Heart right ventricle (tissue), 16 donors: ENCODE results near the gene WDR33. TPM values are rescaled to one million over a fixed set of nuclear protein-coding genes. Genes with fewer than 3 reads are reported as not detected.

ENCODE experiments used
- ATAC-seq, 8 donors: fragments of 200-7000 bp; cut with Tn5 transposase; one replicate each; pipeline ENCODE4 v1.9.1; 2020; ENCODE audit warnings: mild to moderate bottlenecking in 8 of 8, moderate library complexity in 8 of 8, moderate number of reproducible peaks in 1 of 8
- DNase-seq, 2 donors: peaks; one replicate each; pipeline ENCODE4 v3.0.0-alpha.2; 2020
- H3K27ac ChIP-seq, 10 donors: fragments of 200-600 bp; sonication (generic) in 2 of 10; one replicate each; pipeline versions ENCODE4 v1.5.0 to v1.8.0; 2020 to 2022; ENCODE audit warnings: mild to moderate bottlenecking in 3 of 10
- H3K27me3 ChIP-seq, 7 donors: fragments of 200-600 bp; one replicate each; pipeline ENCODE4 v1.8.0; 2021 to 2022; ENCODE audit warnings: mild to moderate bottlenecking in 2 of 7
- H3K36me3 ChIP-seq, 9 donors: fragments of 200-600 bp; sonication (generic) in 1 of 9; one replicate each; pipeline versions ENCODE4 v1.5.0 to v1.8.0; 2020 to 2022; ENCODE audit warnings: mild to moderate bottlenecking in 2 of 9
- H3K4me1 ChIP-seq, 9 donors: fragments of 200-600 bp; sonication (generic) in 1 of 9; one replicate each; pipeline versions ENCODE4 v1.5.0 to v1.8.0; 2020 to 2022; ENCODE audit warnings: mild to moderate bottlenecking in 4 of 9
- H3K4me3 ChIP-seq, 10 donors: fragments of 200-600 bp; sonication (generic) in 2 of 10; one replicate each; pipeline versions ENCODE4 v1.5.0 to v1.8.0; 2020 to 2022; ENCODE audit warnings: mild to moderate bottlenecking in 7 of 10, moderate library complexity in 2 of 10
- H3K9me3 ChIP-seq, 11 donors: fragments of 200-600 bp in 10 of 11; sonication (generic) in 2 of 11; one replicate each; pipeline versions ENCODE4 v1.5.0 to v1.8.0; 2013 to 2022; ENCODE audit warnings: mild to moderate bottlenecking in 2 of 11, control low read depth in 1 of 11, moderate library complexity in 1 of 11
- CTCF ChIP-seq, 9 donors: fragments of 200-600 bp; sonication (generic) in 2 of 9; IDR thresholded peaks; one replicate each; pipeline versions ENCODE4 v1.5.0 to v1.8.0; 2021 to 2022; ENCODE audit warnings: antibody characterized with exemption in 9 of 9, mild to moderate bottlenecking in 5 of 9, moderate library complexity in 1 of 9
- whole genome bisulfite sequencing, 2 donors: extraction: QIAGEN DNeasy Blood & Tissue Kit; methylation state at CpG; one replicate each; pipeline ENCODE4 v1.1.7; 2013; ENCODE audit warnings: inconsistent platforms in 1 of 2; 5-methylcytosine and 5-hydroxymethylcytosine counted together
- intact Hi-C, 10 donors: fragments of 100-400 bp; cut with DNase I; formaldehyde crosslinking; loops; one replicate each; pipeline versions ENCODE4 v1.11.1 to v1.14.2; 2022
- polyA plus RNA-seq, 2 donors: library from polyadenylated mRNA; stranded (reverse); fragments of 200-250 nt; gene quantifications; one replicate each; pipeline ENCODE4 v1.2.3, GENCODE V29; 2013
- total RNA-seq, 10 donors: library from RNA; stranded (reverse); fragmentation: NEBNext Ultra II Directional in 3 of 10; extraction: Animal tissue kit (Norgen Biotek cat#: 25700) in 3 of 10; gene quantifications; one replicate each; pipeline versions ENCODE4 v1.2.1 to v1.2.4, GENCODE V29; 2021 to 2023
- donor health status: Arrhythmogenic right ventricular cardiomyopathy.
- donor health status: ischemic (EF 13 %, LVEDD 7.1; RV severe dilation, severe dysfunction).
- donor health status: healthy with polysubstance abuse.
- donor health status: DM: no; HTN: yes; CAD: no.
- donor health status: DM: no; HTN: no; CAD: no.
- donor health status: ischemic (EF 25% LVEDD 6.9; RV normal size, moderate dysfunction).
- donor health status: ischemic (EF 25% LVEDD 5.7; RV mildly dilated, moderate dysfunction).
- donor health status: healthy.
- donor health status: DM: yes; HTN: yes; CAD: no.
- donor health status: Ischemic cardiomyopathy.
- donor health status: ischemic (EF 35%, LVEDD 5.7; RV mildly dilated, moderate dysfunction).
- donor health status: nonischemic (EF 11% LVEDD 7.7; RV severe dilation, severe dysfunction).
- donor health status: DM: yes; HTN: yes; CAD: no.
- donor health status: PGD.
- donor health status: ischemic (EF 29% LVEDD 5.4; RV normal size, mild dysfunction).
- donor health status: nonischemic (EF 23%, LVEDD 6.1; RV moderate dilation, normal function).

Gene WDR33
- total and polyA plus RNA-seq, 12 donors = 10.5 to 47.6 (median 42.1) TPM

GRCh38 chr2:127786048-127786809, 24.7 kb downstream of the WDR33 start:
- Histone ChIP-seq H3K4me1 (peaks cover 0 to 28% (median 12%) of the 10 kb centered on the region in 9 donors), H3K36me3 (peaks cover 0 to 17% (median 0%) of the 10 kb centered on the region in 9 donors), H3K27me3 (no peaks in the 10 kb centered on the region), H3K4me3 (no peak overlapping the region), H3K9me3 (no peaks in the 10 kb centered on the region), H3K27ac (no peak overlapping the region)
- ATAC-seq (no peak), DNase-seq (no peak)
- no peak for TF ChIP-seq CTCF (IDR thresholded peaks at IDR 0.05)
- 97 to 98% methylated on average over 6 of the region's 6 CpGs for WGBS, 2 donors
- intact Hi-C loops = no loop called here

GRCh38 chr2:127784965-127785518, 25.9 kb downstream of the WDR33 start:
- Histone ChIP-seq H3K4me3 (no peak overlapping the region), H3K9me3 (no peaks in the 10 kb centered on the region), H3K36me3 (peaks cover 0 to 16% (median 0%) of the 10 kb centered on the region in 9 donors), H3K27me3 (no peaks in the 10 kb centered on the region), H3K27ac (no peak overlapping the region), H3K4me1 (peaks cover 0 to 20% (median 12%) of the 10 kb centered on the region in 9 donors)
- no peak for ATAC-seq
- WGBS, 2 donors = 90 to 93% methylated on average over 2 of the region's 2 CpGs
- no peak for TF ChIP-seq CTCF (IDR thresholded peaks at IDR 0.05)
- no peak for DNase-seq
- intact Hi-C loops = no loop called here

GRCh38 chr2:127783101-127783500, 27.9 kb downstream of the WDR33 start:
- TF ChIP-seq CTCF (IDR thresholded peaks at IDR 0.05) = no peak
- intact Hi-C loops = no loop called here
- H3K9me3 ChIP-seq = no peaks in the 10 kb centered on the region
- H3K4me1 ChIP-seq = peaks cover 0 to 26% (median 12%) of the 10 kb centered on the region in 9 donors
- H3K27me3 ChIP-seq = no peaks in the 10 kb centered on the region
- no peak overlapping the region for H3K27ac ChIP-seq
- DNase-seq (no peak), ATAC-seq (no peak)
- no peak overlapping the region for H3K4me3 ChIP-seq
- H3K36me3 ChIP-seq = peaks cover 0 to 15% (median 0%) of the 10 kb centered on the region in 9 donors

GRCh38 chr2:127778850-127779249, 32.1 kb downstream of the WDR33 start:
- no peak for ATAC-seq
- 97 to 99% methylated on average over 2 of the region's 2 CpGs for WGBS, 2 donors
- Histone ChIP-seq H3K4me1 (peaks cover 0 to 43% (median 18%) of the 10 kb centered on the region in 9 donors), H3K27ac (no peak overlapping the region), H3K36me3 (no peaks in the 10 kb centered on the region), H3K27me3 (no peaks in the 10 kb centered on the region), H3K9me3 (no peaks in the 10 kb centered on the region), H3K4me3 (no peak overlapping the region)
- no peak for TF ChIP-seq CTCF (IDR thresholded peaks at IDR 0.05)
- intact Hi-C loops = no loop called here
- DNase-seq = no peak
